GM19324 (cell line): ENCODE results near the gene ATXN1.

Experiments used
- ATAC-seq: cut with Tn5 transposase; IDR thresholded peaks from one replicate; pipeline ENCODE4 v1.9.1; 2021; ENCODE audit warnings: mild to moderate bottlenecking, moderate library complexity; ENCODE audit not compliant: unreplicated experiment, low FRiP score

ATXN1 gene

GRCh38 chr6:16332175-16332542, 429.1 kb downstream of the ATXN1 start:
- ATAC-seq, result peak; percentile 69

DNA sequence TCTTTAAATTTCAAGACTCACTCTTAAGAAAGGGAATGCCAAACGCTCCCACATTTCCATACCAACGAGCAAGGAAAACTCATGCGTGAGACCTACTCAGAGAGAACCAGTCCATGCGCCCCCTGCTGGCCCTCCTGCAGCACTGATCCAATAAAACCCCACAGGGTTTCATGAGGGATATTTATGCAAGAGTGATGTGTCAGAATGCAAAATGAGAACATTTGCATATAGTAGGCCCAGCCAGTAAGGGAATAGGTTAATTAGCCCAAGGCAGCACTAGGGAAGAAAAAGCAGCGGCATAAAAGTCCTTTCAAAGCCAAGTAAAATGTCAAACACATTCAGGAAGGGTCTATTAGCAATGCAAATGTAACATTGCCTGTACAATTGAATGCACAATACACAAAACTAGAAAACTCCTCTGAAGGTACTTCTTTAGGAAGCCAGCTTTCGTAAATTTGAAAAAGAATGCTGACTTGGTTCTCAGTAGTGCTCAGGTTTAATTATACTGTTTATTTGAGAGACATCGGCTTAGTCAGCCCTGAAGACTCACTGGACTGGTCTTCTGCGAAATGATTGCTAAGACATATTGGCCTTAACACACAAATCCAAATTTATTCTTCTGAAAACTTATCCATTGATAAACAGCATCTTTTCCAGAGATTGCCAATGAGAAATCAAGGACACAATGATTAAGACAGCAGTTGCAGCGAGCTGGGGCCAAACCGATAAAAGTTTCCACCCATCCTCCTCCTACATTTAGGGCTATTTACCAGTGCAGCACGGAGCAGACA, 429.7 kb downstream of the ATXN1 start:
- ATAC-seq, result peak; percentile 49

DNA sequence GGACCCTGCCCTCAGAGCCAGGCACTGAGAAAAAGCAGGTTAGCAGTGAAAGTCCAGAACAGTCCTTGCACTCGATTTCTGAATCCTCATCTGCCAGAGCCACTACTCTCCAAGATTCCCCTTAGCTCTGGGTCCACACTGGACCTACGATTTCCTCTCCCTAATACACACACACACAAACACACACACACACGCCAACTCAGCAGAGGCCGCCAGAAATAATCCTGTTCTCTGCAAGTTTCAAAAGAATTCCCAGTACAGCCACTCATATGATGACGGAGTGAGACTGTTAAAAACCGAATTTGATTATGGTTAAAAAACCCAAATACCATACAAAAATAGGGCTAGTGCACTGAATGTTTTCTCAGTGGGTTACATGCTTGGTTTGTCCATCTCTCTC, 432.0 kb downstream of the ATXN1 start:
- no peak for ATAC-seq

DNA sequence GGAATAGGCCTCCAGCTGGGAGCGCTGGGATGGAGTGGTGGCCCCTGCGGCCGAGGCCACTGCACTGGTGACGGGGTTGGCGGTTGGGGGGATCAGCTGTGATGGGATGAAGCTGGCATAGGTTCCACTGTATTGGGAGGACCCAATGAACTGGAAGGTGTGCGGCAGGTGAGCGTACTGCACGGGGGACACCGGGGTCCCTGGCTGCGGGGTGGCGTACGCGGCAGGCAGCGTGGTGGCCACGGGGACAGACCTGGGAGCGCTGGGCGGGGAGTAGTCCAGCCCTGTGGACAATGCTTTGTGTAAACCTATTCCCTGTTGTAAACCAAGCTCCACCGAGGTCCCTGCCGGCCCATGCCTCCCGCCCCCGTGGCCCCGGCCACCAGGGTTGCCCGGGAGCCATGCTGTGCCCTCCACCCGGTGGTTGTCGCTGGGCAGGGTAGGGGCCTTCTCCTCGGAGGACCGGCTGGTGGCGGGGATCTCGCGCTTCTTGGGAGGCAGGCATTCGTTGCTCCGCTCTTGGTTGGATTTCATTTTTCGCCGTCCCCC, 433.4 kb downstream of the ATXN1 start:
- no peak for ATAC-seq

DNA sequence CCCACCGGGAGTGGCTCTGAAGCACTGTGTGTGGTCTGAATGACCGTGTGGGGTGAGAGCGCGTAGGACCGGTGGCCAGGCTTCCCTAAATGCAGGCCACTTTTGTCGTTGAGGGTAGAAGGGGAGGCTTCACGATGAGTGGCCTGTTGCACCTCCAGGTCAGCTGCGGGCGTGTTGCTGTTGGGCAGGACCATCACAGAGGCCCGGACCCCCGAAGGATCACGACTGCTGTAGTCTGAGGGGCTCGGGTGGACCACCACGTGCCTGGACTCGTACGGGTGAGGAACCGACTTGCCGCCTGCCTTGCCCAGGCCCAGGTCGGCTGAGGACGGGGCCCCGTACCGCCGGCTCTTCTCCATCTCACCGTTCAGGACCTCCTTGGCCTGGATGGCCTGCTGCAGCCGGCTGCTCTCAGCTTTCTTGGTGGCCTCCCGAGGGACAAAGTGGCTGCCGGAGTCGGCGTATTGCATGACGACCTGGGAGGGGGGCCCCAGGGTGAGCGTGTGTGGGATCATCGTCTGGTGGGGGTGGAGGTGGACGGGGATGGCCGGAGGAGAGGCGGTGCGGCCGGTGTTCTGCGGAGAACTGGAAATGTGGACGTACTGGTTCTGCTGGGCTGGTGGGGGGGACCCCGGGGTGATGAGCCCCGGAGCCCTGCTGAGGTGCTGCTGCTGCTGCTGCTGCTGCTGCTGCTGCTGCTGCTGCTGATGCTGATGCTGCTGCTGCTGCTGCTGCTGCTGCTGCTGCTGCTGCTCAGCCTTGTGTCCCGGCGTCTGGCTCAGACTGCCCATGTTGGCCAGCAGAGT, 434.1 kb downstream of the ATXN1 start:
- no peak for ATAC-seq

GRCh38 chr6:16326531-16326930, 434.7 kb downstream of the ATXN1 start:
- ATAC-seq, result no peak

GRCh38 chr6:16324606-16325225, 436.5 kb downstream of the ATXN1 start:
- ATAC-seq, result no peak

DNA sequence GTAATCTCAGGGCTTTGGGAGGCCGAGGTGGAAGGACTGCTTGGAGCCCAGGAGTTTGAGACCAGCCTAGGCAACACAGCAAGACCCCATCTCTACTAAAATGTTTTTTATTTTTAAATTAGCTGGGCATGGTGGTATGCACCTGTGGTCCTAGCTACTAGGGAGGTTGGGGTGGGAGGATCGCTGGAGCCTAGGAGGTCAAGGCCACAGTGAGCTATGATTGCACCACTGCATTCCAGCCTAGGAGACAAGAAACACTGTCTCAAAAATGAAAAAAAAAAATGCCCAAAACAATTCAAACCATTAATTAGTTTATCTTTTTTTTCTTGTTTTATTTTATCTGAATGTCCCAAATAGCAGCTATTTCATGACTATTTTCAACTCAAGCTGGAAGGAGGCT, 437.1 kb downstream of the ATXN1 start:
- no peak for ATAC-seq

- ATAC-seq, result peak; percentile 81
Measured at GRCh38 chr6:16322666-16323312, 438.5 kb downstream of the ATXN1 start.

- no peak for ATAC-seq
Measured at GRCh38 chr6:16321826-16322225, 439.4 kb downstream of the ATXN1 start.

DNA sequence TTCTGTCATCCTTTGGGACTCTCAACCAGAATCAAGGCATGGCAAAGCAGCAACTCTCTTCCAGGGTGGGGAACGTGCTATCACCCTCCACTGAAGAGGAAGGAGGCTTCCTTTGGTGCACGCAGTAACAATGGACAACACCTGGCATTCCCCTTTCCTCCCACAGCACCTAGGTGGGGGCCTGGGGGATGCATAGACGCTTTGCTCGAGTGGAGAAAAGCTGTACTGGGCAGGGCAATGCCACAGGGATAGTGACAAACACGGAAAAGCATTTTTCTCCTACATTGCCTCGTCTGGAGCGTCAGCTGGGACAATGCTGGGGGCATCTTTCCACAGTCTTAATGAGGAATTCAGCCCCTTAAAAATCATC, 439.9 kb downstream of the ATXN1 start:
- ATAC-seq, result no peak

DNA sequence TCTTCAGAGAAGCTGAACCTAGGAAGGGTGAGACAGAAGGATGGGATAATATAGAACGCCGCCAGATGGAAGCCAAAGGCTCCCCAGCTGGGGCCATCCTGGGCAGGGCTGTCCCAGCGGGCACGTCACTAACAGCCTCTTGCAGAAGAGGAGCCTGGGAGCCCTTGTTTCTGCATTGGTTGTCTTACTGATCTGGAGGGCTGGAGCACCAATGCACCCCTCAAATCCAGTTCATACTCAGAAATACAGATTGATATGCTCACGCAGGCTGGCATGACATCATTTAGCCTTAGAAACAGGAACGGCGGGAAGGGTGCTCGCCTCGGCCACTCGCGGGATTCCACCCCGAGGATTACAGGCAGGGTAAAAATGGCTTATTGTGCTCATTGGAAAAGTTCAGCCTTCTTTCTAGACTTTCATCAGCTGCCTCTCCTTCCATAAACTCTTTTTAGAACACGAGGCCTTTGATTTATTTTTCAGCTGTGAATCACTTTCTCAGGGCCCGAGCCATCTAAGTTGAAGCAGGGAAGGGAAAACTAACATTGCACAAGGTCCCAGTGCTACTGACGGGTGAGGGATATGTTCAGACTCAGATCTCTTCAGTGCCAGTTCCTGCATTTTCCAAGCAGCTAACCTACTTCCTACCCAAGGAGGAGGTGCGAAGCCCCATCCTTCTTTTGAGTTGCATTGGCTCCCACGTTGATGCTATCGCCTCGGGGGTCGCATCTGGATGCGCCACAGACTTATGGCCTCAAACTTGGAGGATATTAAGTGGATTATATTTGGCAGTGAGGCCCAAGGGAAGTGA, 440.5 kb downstream of the ATXN1 start:
- no peak for ATAC-seq

- peak; percentile 51 for ATAC-seq
Measured at GRCh38 chr6:16319813-16320532, 441.3 kb downstream of the ATXN1 start.

GRCh38 chr6:16318953-16319720, 442.1 kb downstream of the ATXN1 start:
- ATAC-seq, result no peak

DNA sequence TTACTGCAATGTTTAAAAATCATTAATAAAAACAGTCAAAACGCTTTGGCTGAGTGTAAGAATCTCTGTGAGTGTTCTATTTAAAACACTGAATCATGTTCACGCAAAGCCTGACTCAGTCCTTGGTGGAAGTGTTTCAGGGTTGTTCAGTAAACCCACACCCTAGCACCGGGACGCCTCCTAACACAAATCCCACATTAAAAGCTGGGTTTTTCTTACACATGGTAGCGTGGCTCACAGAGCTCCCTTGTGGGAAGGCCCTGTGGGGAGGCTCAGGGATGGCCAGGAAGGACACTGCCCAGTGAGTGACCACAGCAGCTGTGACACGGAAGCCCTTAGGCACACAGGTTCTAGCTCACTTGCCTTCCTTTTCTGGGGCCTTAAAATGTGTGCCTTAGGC, 442.7 kb downstream of the ATXN1 start:
- ATAC-seq, result no peak

DNA sequence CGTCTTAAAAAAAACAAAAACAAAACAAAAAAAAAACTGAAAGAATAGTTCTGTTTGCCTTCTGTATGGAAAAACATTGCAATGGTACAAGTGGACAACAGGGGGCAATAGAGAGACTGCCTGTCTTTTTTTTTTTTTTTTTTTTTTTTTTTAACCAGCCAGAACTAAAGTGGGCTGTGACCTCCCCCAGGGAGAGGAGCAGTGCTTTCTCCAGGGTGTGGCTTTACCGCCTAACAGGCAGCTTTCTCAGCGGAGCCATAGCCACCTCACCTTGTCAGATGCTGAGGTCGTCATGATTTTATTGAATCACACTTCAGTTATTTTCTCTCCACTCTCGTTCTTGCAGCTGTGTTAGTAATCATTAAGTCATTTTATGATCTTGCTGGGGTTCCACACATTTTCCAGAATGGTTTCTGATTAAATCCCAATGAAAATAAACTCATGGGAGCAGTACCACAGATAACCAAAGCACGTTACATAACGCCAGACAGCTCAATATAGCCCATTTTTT, 444.5 kb downstream of the ATXN1 start:
- no peak for ATAC-seq

DNA sequence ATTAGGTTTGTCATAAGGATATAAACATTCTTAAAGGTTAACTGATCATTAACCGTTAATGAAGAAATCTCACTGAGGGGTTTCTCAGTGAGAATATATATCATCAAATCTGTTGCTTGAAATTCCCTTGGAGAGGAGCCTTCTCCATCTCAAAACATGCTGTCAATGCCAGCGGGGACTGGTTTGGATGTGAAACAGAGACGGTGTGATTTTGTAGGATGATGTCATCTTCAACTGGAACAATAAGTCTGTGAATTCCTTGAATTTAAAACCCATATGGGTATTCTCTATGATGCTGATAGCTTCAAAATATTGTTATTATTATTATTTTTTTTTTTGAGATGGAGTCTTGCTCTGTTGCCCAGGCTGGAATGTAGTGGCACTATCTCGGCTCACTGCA, 447.0 kb downstream of the ATXN1 start:
- ATAC-seq, result no peak

- no peak for ATAC-seq
Measured at GRCh38 chr6:16313732-16314131, 447.5 kb downstream of the ATXN1 start.
